ENCODE measurements around the gene DTNA.
"Not testable (repeated sequence)": the region's sequence is repeated elsewhere in the genome, so short reads cannot be mapped to it uniquely, and the experiment has no call there.

DTNA gene

GRCh38 chr18:34904994-34905393 lies 194.9 kb downstream of the DTNA start:
- DNase-seq (ENCODE audit: low read depth in 2 of 2), result no peak

GRCh38 chr18:34906985-34907384 lies 196.9 kb downstream of the DTNA start:
- not testable (repeated sequence) for DNase-seq (ENCODE audit: low read depth in 2 of 2)

GRCh38 chr18:34909637-34910364 lies 199.7 kb downstream of the DTNA start:
- no peak for DNase-seq (ENCODE audit: low read depth in 2 of 2)

- no peak for DNase-seq (ENCODE audit: low read depth in 2 of 2)
These were observed 201.0 kb downstream of the DTNA start for GRCh38 chr18:34911081-34911480.

- no peak for DNase-seq (ENCODE audit: low read depth in 2 of 2)
These were observed 201.7 kb downstream of the DTNA start for GRCh38 chr18:34911661-34912384.

- no peak for DNase-seq (ENCODE audit: low read depth in 2 of 2)
These were observed 204.0 kb downstream of the DTNA start for GRCh38 chr18:34913837-34914661.

- DNase-seq (ENCODE audit: low read depth in 2 of 2), result no peak
These were observed 204.9 kb downstream of the DTNA start for GRCh38 chr18:34915046-34915445.

GRCh38 chr18:34916539-34916938 lies 206.4 kb downstream of the DTNA start:
- not testable (repeated sequence) for DNase-seq (ENCODE audit: low read depth in 2 of 2)

GRCh38 chr18:34918856-34919255 lies 208.8 kb downstream of the DTNA start:
- DNase-seq (ENCODE audit: low read depth in 2 of 2), result no peak

GRCh38 chr18:34921226-34921625 lies 211.1 kb downstream of the DTNA start:
- DNase-seq (ENCODE audit: low read depth in 2 of 2), result no peak

- DNase-seq (ENCODE audit: low read depth in 2 of 2), result no peak
These were observed 211.8 kb downstream of the DTNA start for GRCh38 chr18:34921811-34922385.

GRCh38 chr18:34922594-34922993 lies 212.5 kb downstream of the DTNA start:
- not testable (repeated sequence) for DNase-seq (ENCODE audit: low read depth in 2 of 2)

- DNase-seq (ENCODE audit: low read depth in 2 of 2), result no peak
These were observed 213.8 kb downstream of the DTNA start for GRCh38 chr18:34923911-34924310.

GRCh38 chr18:34926683-34927082 lies 216.6 kb downstream of the DTNA start:
- DNase-seq (ENCODE audit: low read depth in 2 of 2), result no peak

GRCh38 chr18:34928088-34928753 lies 218.1 kb downstream of the DTNA start:
- DNase-seq (ENCODE audit: low read depth in 2 of 2), result no peak

- DNase-seq (ENCODE audit: low read depth in 2 of 2), result no peak
These were observed 218.7 kb downstream of the DTNA start for GRCh38 chr18:34928754-34929335.

- no peak for DNase-seq (ENCODE audit: low read depth in 2 of 2)
These were observed 219.3 kb downstream of the DTNA start for GRCh38 chr18:34929336-34929780.

- DNase-seq (ENCODE audit: low read depth in 2 of 2), result no peak
These were observed 222.3 kb downstream of the DTNA start for GRCh38 chr18:34932363-34932762.

- no peak for DNase-seq (ENCODE audit: low read depth in 2 of 2)
These were observed 222.8 kb downstream of the DTNA start for GRCh38 chr18:34932792-34933466.

- DNase-seq (ENCODE audit: low read depth in 2 of 2), result no peak
These were observed 224.0 kb downstream of the DTNA start for GRCh38 chr18:34933909-34934661.

All from activated CD4-positive, alpha-beta T cell treated with anti-CD3 and anti-CD28 coated beads for 24 hours (primary cell).